H1 (cell line): ENCODE data around the gene TCAP. TPM values are rescaled to one million over a fixed set of nuclear protein-coding genes. Genes with fewer than 3 reads are reported as not detected.

ENCODE experiments used
- CTCF ChIA-PET: fragments of 300-600 bp; sonication (Branson Sonifier 250); formaldehyde crosslinking; loops from one replicate; lab custom pipeline; 2021; ENCODE audit not compliant: partially characterized antibody; lab: Charles Lee
- POLR2A ChIA-PET: fragments of 300-600 bp; sonication (Branson Sonifier 250); formaldehyde crosslinking; loops from one replicate; lab custom pipeline; 2021; ENCODE audit warnings: inconsistent platforms; ENCODE audit not compliant: partially characterized antibody; lab: Charles Lee
- DNase-seq, 2 experiments: peaks; one replicate each; pipeline versions ENCODE4 v3.0.0 to v3.0.0-alpha.2; 2010 to 2022; ENCODE audit warnings: low spot score in 2 of 2, low read depth in 1 of 2, mixed read lengths in 1 of 2
- FAIRE-seq: peaks from 2 replicates; lab custom pipeline; 2011; peaks lifted over from hg19 to GRCh38; lab: Jason Lieb, UNC
- H2AFZ ChIP-seq: 2 replicates; pipeline ENCODE4 v1.8.1; 2012; ENCODE audit warnings: low read length, inconsistent platforms
- H2AK5ac ChIP-seq: 2 replicates; pipeline ENCODE4 v1.6.1; 2013; ENCODE audit warnings: low read depth, low read length
- H2BK120ac ChIP-seq: replicated peaks from 2 replicates; pipeline ENCODE3; 2013; ENCODE audit warnings: low read depth, low read length, inconsistent platforms
- H2BK12ac ChIP-seq: 2 replicates; pipeline ENCODE4 v1.6.1; 2013; ENCODE audit warnings: low read depth, low read length
- H2BK15ac ChIP-seq: 2 replicates; pipeline ENCODE4 v1.6.1; 2013; ENCODE audit warnings: low read length
- H2BK20ac ChIP-seq: 2 replicates; pipeline ENCODE4 v1.6.1; 2013; ENCODE audit warnings: low read length
- H2BK5ac ChIP-seq: 2 replicates; pipeline ENCODE4 v1.6.1; 2013; ENCODE audit warnings: low read depth, low read length
- H3K14ac ChIP-seq: 2 replicates; pipeline ENCODE4 v1.6.1; 2013; ENCODE audit warnings: inconsistent platforms; ENCODE audit not compliant: insufficient read length
- H3K18ac ChIP-seq: 2 replicates; pipeline ENCODE4 v1.6.1; 2013; ENCODE audit warnings: low read length; ENCODE audit errors: extremely low read depth
- H3K23ac ChIP-seq: 2 replicates; pipeline ENCODE4 v1.6.1; 2013; ENCODE audit warnings: inconsistent platforms; ENCODE audit not compliant: insufficient read length
- H3K23me2 ChIP-seq: 2 replicates; pipeline ENCODE4 v1.6.1; 2013; ENCODE audit warnings: low read depth, low read length
- H3K27ac ChIP-seq: 2 replicates; pipeline ENCODE4 v1.6.1; 2011; ENCODE audit warnings: low read depth, low read length, inconsistent platforms
- H3K27me3 ChIP-seq, 4 experiments: replicated peaks in 1 of 4; 1 replicate in 1 of 4; 2 replicates in 3 of 4; pipeline versions ENCODE4 v1.6.1 to v1.8.1; 2011 to 2013; ENCODE audit warnings: low read length in 3 of 4, mild to moderate bottlenecking in 3 of 4, inconsistent platforms in 2 of 4, mixed read lengths in 2 of 4, moderate library complexity in 1 of 4; ENCODE audit not compliant: control insufficient read depth in 3 of 4, insufficient read depth in 3 of 4; ENCODE audit errors: extremely low read depth in 1 of 4
- H3K36me3 ChIP-seq, 4 experiments: 2 replicates each; pipeline versions ENCODE4 v1.6.1 to v1.8.1; 2011 to 2013; ENCODE audit warnings: mild to moderate bottlenecking in 4 of 4, low read length in 3 of 4, moderate library complexity in 2 of 4, control low read depth in 1 of 4, inconsistent platforms in 1 of 4; ENCODE audit not compliant: insufficient read depth in 4 of 4, control insufficient read depth in 2 of 4
- H3K4ac ChIP-seq: replicated peaks from 2 replicates; pipeline ENCODE3; 2013; ENCODE audit warnings: low read length, low read depth, mixed read lengths, inconsistent platforms; ENCODE audit not compliant: insufficient read length
- H3K4me1 ChIP-seq, 4 experiments: replicated peaks in 1 of 4; 1 replicate in 1 of 4; 2 replicates in 3 of 4; pipeline versions ENCODE4 v1.6.1 to v1.8.1; 2011 to 2013; ENCODE audit warnings: low read length in 3 of 4, inconsistent platforms in 2 of 4, mixed read lengths in 1 of 4; ENCODE audit not compliant: insufficient read depth in 4 of 4, control insufficient read depth in 3 of 4
- H3K4me2 ChIP-seq, 2 experiments: 2 replicates each; pipeline versions ENCODE4 v1.6.1 to v1.8.1; 2011 to 2013; ENCODE audit warnings: low read depth in 2 of 2, low read length in 2 of 2, control low read depth in 1 of 2, inconsistent platforms in 1 of 2, mild to moderate bottlenecking in 1 of 2; ENCODE audit not compliant: insufficient read depth in 1 of 2
- H3K4me3 ChIP-seq, 4 experiments: fragments of 200-600, 300-600 bp in 1 of 4; sonication (generic), shearing (Covaris generic), sonication (Bioruptor Twin) in 1 of 4; 2 replicates each; pipeline versions ENCODE4 v1.5.1 to v1.8.1; 2011 to 2016; ENCODE audit warnings: low read length in 4 of 4, low read depth in 3 of 4, control low read depth in 2 of 4, inconsistent platforms in 2 of 4, mild to moderate bottlenecking in 2 of 4, mixed read lengths in 1 of 4, moderate library complexity in 1 of 4; ENCODE audit not compliant: insufficient read depth in 2 of 4; ENCODE audit errors: extremely low read depth in 1 of 4
- H3K56ac ChIP-seq: replicated peaks from 2 replicates; pipeline ENCODE3; 2013; ENCODE audit warnings: low read depth, mild to moderate bottlenecking, mixed read lengths, low read length, inconsistent platforms; ENCODE audit not compliant: insufficient read length
- H3K79me1 ChIP-seq: 2 replicates; pipeline ENCODE4 v1.6.1; 2013; ENCODE audit warnings: low read depth, low read length, control low read depth
- H3K79me2 ChIP-seq, 2 experiments: 2 replicates each; pipeline versions ENCODE4 v1.6.1 to v1.8.1; 2012 to 2013; ENCODE audit warnings: low read length in 2 of 2, mild to moderate bottlenecking in 2 of 2, inconsistent platforms in 1 of 2; ENCODE audit not compliant: insufficient read depth in 2 of 2, control insufficient read depth in 1 of 2
- H3K9ac ChIP-seq, 4 experiments: replicated peaks in 1 of 4; 1 replicate in 1 of 4; 2 replicates in 3 of 4; pipeline versions ENCODE4 v1.6.1 to v1.8.1; 2011 to 2013; ENCODE audit warnings: low read depth in 3 of 4, low read length in 3 of 4, control low read depth in 2 of 4, mild to moderate bottlenecking in 2 of 4, moderate library complexity in 2 of 4, inconsistent platforms in 1 of 4; ENCODE audit errors: extremely low read depth in 1 of 4
- H3K9me3 ChIP-seq, 2 experiments: 2 replicates each; pipeline versions ENCODE4 v1.6.1 to v1.8.1; 2012 to 2013; ENCODE audit warnings: mild to moderate bottlenecking in 2 of 2, moderate library complexity in 2 of 2, control low read depth in 1 of 2, inconsistent platforms in 1 of 2, low read depth in 1 of 2, low read length in 1 of 2, mixed read lengths in 1 of 2; ENCODE audit not compliant: insufficient read depth in 2 of 2
- H4K20me1 ChIP-seq, 2 experiments: replicated peaks in 1 of 2; 2 replicates each; pipeline versions ENCODE3 to v1.8.1; 2011 to 2013; ENCODE audit warnings: inconsistent platforms in 2 of 2, low read length in 2 of 2, mild to moderate bottlenecking in 1 of 2; ENCODE audit not compliant: insufficient read depth in 2 of 2, control insufficient read depth in 1 of 2
- H4K5ac ChIP-seq: 2 replicates; pipeline ENCODE4 v1.6.1; 2013; ENCODE audit warnings: low read length, low read depth, mixed read lengths, inconsistent platforms; ENCODE audit not compliant: insufficient read length
- H4K8ac ChIP-seq: 2 replicates; pipeline ENCODE4 v1.8.0; 2013; ENCODE audit warnings: mild to moderate bottlenecking, moderate library complexity, low read length, inconsistent platforms; ENCODE audit not compliant: insufficient read depth; ENCODE audit errors: extremely low read depth
- H4K91ac ChIP-seq: replicated peaks from 2 replicates; pipeline ENCODE3; 2013; ENCODE audit warnings: low read length, mixed read lengths, inconsistent platforms; ENCODE audit not compliant: insufficient read length
- CEBPB ChIP-seq: IDR thresholded peaks from 2 replicates; pipeline ENCODE4 v1.6.1; 2012; ENCODE audit warnings: low read depth, low read length
- CTCF ChIP-seq, 3 experiments: IDR thresholded peaks; 1 replicate in 2 of 3; 2 replicates in 1 of 3; pipeline versions ENCODE4 v1.5.1 to v1.6.1; 2011; ENCODE audit warnings: low read length in 3 of 3, mild to moderate bottlenecking in 3 of 3, inconsistent platforms in 2 of 3, low read depth in 1 of 3, moderate library complexity in 1 of 3; ENCODE audit not compliant: insufficient read depth in 1 of 3; ENCODE audit errors: control extremely low read depth in 1 of 3
- KDM1A ChIP-seq: fragments of 200-600, 300-600 bp; sonication (generic); IDR thresholded peaks from 2 replicates; pipeline ENCODE4 v1.7.1; 2016; ENCODE audit warnings: mild to moderate bottlenecking, low read length, borderline replicate concordance
- KDM5A ChIP-seq: fragments of 200-600 bp; IDR thresholded peaks from 2 replicates; pipeline ENCODE4 v1.7.1; 2012; ENCODE audit warnings: mild to moderate bottlenecking, low read length, inconsistent platforms, mixed read lengths
- NRF1 ChIP-seq: IDR thresholded peaks from 2 replicates; pipeline ENCODE4 v1.6.1; 2011; ENCODE audit warnings: mild to moderate bottlenecking, low read depth, low read length, improper control_type of control experiment
- RAD21 ChIP-seq, 2 experiments: IDR thresholded peaks in 1 of 2; conservative IDR thresholded peaks in 1 of 2; 2 replicates each; pipeline ENCODE4 v1.6.1; 2011; ENCODE audit warnings: low read depth in 2 of 2, low read length in 2 of 2, improper control_type of control experiment in 1 of 2, inconsistent platforms in 1 of 2, mild to moderate bottlenecking in 1 of 2, moderate library complexity in 1 of 2
- TAF7 ChIP-seq: optimal IDR thresholded peaks from 2 replicates; pipeline ENCODE3; 2011; ENCODE audit warnings: low read depth, mild to moderate bottlenecking, inconsistent platforms, low read length, moderate library complexity, borderline replicate concordance
- TEAD4 ChIP-seq: IDR thresholded peaks from 2 replicates; pipeline ENCODE4 v1.6.1; 2012; ENCODE audit warnings: low read depth, low read length, inconsistent platforms, mixed read lengths
- USF2 ChIP-seq: IDR thresholded peaks from 2 replicates; pipeline ENCODE4 v1.6.1; 2011; ENCODE audit warnings: low read length, improper control_type of control experiment
- WGBS, 2 experiments: shearing (Covaris generic) in 1 of 2; methylation state at CpG; one replicate each; pipeline versions ENCODE4 v1.1.6 to v1.1.7; 2013 to 2015; ENCODE audit warnings: low lambda C conversion rate in 2 of 2, mixed read lengths in 2 of 2, inconsistent platforms in 1 of 2, low coverage in 1 of 2, missing lambda C conversion rate in 1 of 2; ENCODE audit not compliant: insufficient replicate concordance in 2 of 2, insufficient coverage in 1 of 2, insufficient read length in 1 of 2; ENCODE audit errors: extremely low coverage in 1 of 2, missing lambda C conversion rate in 1 of 2; 5-methylcytosine and 5-hydroxymethylcytosine counted together
- polyA plus RNA-seq, 7 experiments: library from polyadenylated mRNA; depleted of rRNA in 3 of 7; stranded (reverse) in 5 of 7; unstranded in 2 of 7; fragments of >200 nt in 5 of 7; fragments of 200-250 nt in 2 of 7; gene quantifications; 1 replicate in 5 of 7; 2 replicates in 1 of 7; 4 replicates in 1 of 7; pipeline versions ENCODE4 v1.2.1 to v1.2.3, GENCODE V29; 2011 to 2013; ENCODE audit warnings: missing spikeins in 2 of 7, mixed read lengths in 2 of 7
- total RNA-seq: library from RNA; stranded (reverse); fragmentation: NEBNext Ultra II Directional; extraction: Animal tissue kit (Norgen Biotek cat#: 25700); gene quantifications from 2 replicates; pipeline ENCODE4 v1.2.1, GENCODE V29; 2021

Gene TCAP
- total and polyA plus RNA-seq, 2 of the 8 experiments (the other 6 are each of a cell fraction or from before 2014, with no cell fraction given) = 0.82 to 1.4 TPM

GRCh38 chr17:39658760-39659159 is 6.4 kb upstream of the TCAP start:
- Histone ChIP-seq H3K4me2 (no peak overlapping the region), H3K4me3 (no peak overlapping the region), H3K9me3 (no peaks in the 10 kb centered on the region), H3K79me2 (0 out of 4 replicates have a peak, but pooled peaks cover 0 to 2% of the 10 kb centered on the region in 2 experiments), H4K20me1 (no peaks in the 10 kb centered on the region), H2BK15ac (no peak overlapping the region; the same call in 1 of the 2 replicates), H2BK5ac (no peak overlapping the region), H2BK20ac (no peak overlapping the region), H2BK12ac (no peak overlapping the region), H3K27me3 (no peaks in the 10 kb centered on the region), H4K91ac (no peak overlapping the region), H4K8ac (no peak overlapping the region; the same call in 1 of the 2 replicates), H2AK5ac (no peak overlapping the region), H3K14ac (no peak overlapping the region), H3K4ac (no peak overlapping the region), H3K23ac (no peak overlapping the region), H3K9ac (no peak overlapping the region), H2AFZ (no peak overlapping the region), H3K4me1 (peaks cover 0 to 21% (median 14%) of the 10 kb centered on the region in 4 experiments; a peak in 6 of 7 replicates), H3K18ac (no peak overlapping the region), H3K56ac (no peak overlapping the region), H4K5ac (no peak overlapping the region), H3K27ac (no peak overlapping the region), H3K79me1 (0 out of 2 replicates have a peak, but pooled peaks cover 2% of the 10 kb centered on the region), H3K36me3 (peaks cover 0 to 9% (median 3%) of the 10 kb centered on the region in 4 experiments; a peak in 3 of 8 replicates), H3K23me2 (no peaks in the 10 kb centered on the region), H2BK120ac (no peak overlapping the region)
- no peak for DNase-seq
- WGBS, 2 experiments = 87 to 100% methylated on average over 1 to 3 of the region's 3 CpGs
- CTCF ChIA-PET = interaction anchor here (0.6 to 49.2 kb wide), 5 partner anchors 11 to 109 kb away, joined by 3 to 1885 read pairs (median 7); partner anchors contain the start of genes ERBB2, PGAP3, PNMT and PPP1R1B
- FAIRE-seq = no peak
- POLR2A ChIA-PET = interaction anchor here (0.9 to 1.6 kb wide), 2 partner anchors 20 to 29 kb away, joined by 3 read pairs; partner anchors contain the start of gene PGAP3
- TF ChIP-seq TEAD4 (no peak), CEBPB (no peak), KDM5A (no peak), NRF1 (no peak), CTCF (IDR thresholded peaks at IDR 0.05; ENCODE audit: control extremely low read depth in 1 of 3, insufficient read depth in 1 of 3, low read depth in 1 of 3, low read length in 3 of 3) (no peak), TAF7 (no peak), USF2 (no peak), KDM1A (no peak), RAD21 (IDR thresholded peaks at IDR 0.05 in 1 of 2, conservative IDR thresholded peaks at IDR 0.05 in 1 of 2; ENCODE audit: low read depth in 2 of 2, low read length in 2 of 2) (no peak)
